K562 (cell line): Measurements from ENCODE around the gene MAP3K13.

Experiments used
- BMI1 ChIP-seq: fragments of 150-350 bp; IDR thresholded peaks from 2 replicates; pipeline ENCODE4 v1.6.1; 2014; ENCODE audit warnings: low read length
- CREB1 ChIP-seq, 2 experiments: sonication (generic) in 1 of 2; formaldehyde crosslinking in 1 of 2; IDR thresholded peaks; 2 replicates each; pipeline versions ENCODE4 v1.6.1 to v1.8.0; 2012 to 2022; ENCODE audit warnings: inconsistent platforms in 1 of 2, mild to moderate bottlenecking in 1 of 2, missing genetic modification reagents in 1 of 2, moderate library complexity in 1 of 2
- CTCF ChIP-seq, 3 experiments: IDR thresholded peaks in 2 of 3; conservative IDR thresholded peaks in 1 of 3; 2 replicates each; pipeline ENCODE4 v1.5.1; 2011 to 2012; ENCODE audit warnings: low read length in 3 of 3, mild to moderate bottlenecking in 3 of 3, control low read depth in 2 of 3, improper control_type of control experiment in 1 of 3, inconsistent platforms in 1 of 3, low read depth in 1 of 3, mixed read lengths in 1 of 3, moderate library complexity in 1 of 3; ENCODE audit not compliant: insufficient read depth in 2 of 3
- FOXK1 ChIP-seq: sonication (generic); formaldehyde crosslinking; IDR thresholded peaks from 2 replicates; pipeline ENCODE4 v1.8.0; 2022; ENCODE audit warnings: missing genetic modification reagents, mild to moderate bottlenecking, borderline replicate concordance
- HDAC2 ChIP-seq: fragments of 450-650 bp; IDR thresholded peaks from 2 replicates; pipeline ENCODE4 v1.6.1; 2016; ENCODE audit warnings: mild to moderate bottlenecking
- JUNB ChIP-seq: fragments of 450-650 bp; formaldehyde crosslinking; conservative IDR thresholded peaks from 2 replicates; pipeline ENCODE4 v1.4.0; 2020; ENCODE audit warnings: mild to moderate bottlenecking
- MXI1 ChIP-seq: IDR thresholded peaks from 2 replicates; pipeline ENCODE4 v1.6.1; 2011; ENCODE audit warnings: low read depth, mild to moderate bottlenecking, improper control_type of control experiment, low read length
- POLR2AphosphoS5 ChIP-seq: IDR thresholded peaks from 2 replicates; pipeline ENCODE4 v1.6.1; 2011; ENCODE audit warnings: mild to moderate bottlenecking, low read depth, low read length, moderate library complexity; ENCODE audit not compliant: control insufficient read depth, insufficient read depth
- RFX5 ChIP-seq: IDR thresholded peaks from 2 replicates; pipeline ENCODE4 v1.6.1; 2011; ENCODE audit warnings: low read depth, mild to moderate bottlenecking, improper control_type of control experiment, low read length
- ZNF740 ChIP-seq, 3 experiments: fragments of 200-800 bp in 1 of 3; sonication (Bioruptor generic) in 1 of 3; sonication (generic) in 1 of 3; formaldehyde crosslinking in 1 of 3; IDR thresholded peaks; 2 replicates each; pipeline versions ENCODE4 v1.6.1 to v1.8.0; 2016 to 2022; ENCODE audit warnings: mild to moderate bottlenecking in 2 of 3, missing compliant biosample characterization in 2 of 3, missing genetic modification characterization in 2 of 3, missing genetic modification reagents in 1 of 3

- TF ChIP-seq RFX5, result no peak
- TF ChIP-seq HDAC2, result no peak
- no peak for TF ChIP-seq MXI1
- no peak for TF ChIP-seq CTCF (IDR thresholded peaks at IDR 0.05 in 2 of 3, conservative IDR thresholded peaks at IDR 0.05 in 1 of 3; ENCODE audit: insufficient read depth in 2 of 3, low read depth in 1 of 3, low read length in 3 of 3)
- TF ChIP-seq POLR2AphosphoS5, result no peak
- no peak for TF ChIP-seq FOXK1 (CRISPR knock-in tag)
- TF ChIP-seq CREB1 (IDR thresholded peaks at IDR 0.05), result no peak
- TF ChIP-seq CREB1 (CRISPR knock-in tag; IDR thresholded peaks at IDR 0.05), result no peak
- TF ChIP-seq ZNF740 (CRISPR knock-in tag; IDR thresholded peaks at IDR 0.05), result no peak
- no peak for TF ChIP-seq ZNF740 (tag; IDR thresholded peaks at IDR 0.05)
- no peak for TF ChIP-seq BMI1
- TF ChIP-seq JUNB (CRISPR knock-in tag), result no peak
Observed at GRCh38 chr3:185347399-185347798, 15.5 kb upstream of the MAP3K13 start.
